NCI-H1417 treated with DMSO at 0.1 percent for 48 hours (cell line): Measurements from ENCODE around the gene NLRP10.
"Not testable (repeated sequence)": the region's sequence is repeated elsewhere in the genome, so short reads cannot be mapped to it uniquely, and the experiment has no call there.

Experiments
- DNase-seq: peaks from one replicate; lab custom pipeline; 2025; lab: John Stamatoyannopoulos, UW

NLRP10 gene, protein sequence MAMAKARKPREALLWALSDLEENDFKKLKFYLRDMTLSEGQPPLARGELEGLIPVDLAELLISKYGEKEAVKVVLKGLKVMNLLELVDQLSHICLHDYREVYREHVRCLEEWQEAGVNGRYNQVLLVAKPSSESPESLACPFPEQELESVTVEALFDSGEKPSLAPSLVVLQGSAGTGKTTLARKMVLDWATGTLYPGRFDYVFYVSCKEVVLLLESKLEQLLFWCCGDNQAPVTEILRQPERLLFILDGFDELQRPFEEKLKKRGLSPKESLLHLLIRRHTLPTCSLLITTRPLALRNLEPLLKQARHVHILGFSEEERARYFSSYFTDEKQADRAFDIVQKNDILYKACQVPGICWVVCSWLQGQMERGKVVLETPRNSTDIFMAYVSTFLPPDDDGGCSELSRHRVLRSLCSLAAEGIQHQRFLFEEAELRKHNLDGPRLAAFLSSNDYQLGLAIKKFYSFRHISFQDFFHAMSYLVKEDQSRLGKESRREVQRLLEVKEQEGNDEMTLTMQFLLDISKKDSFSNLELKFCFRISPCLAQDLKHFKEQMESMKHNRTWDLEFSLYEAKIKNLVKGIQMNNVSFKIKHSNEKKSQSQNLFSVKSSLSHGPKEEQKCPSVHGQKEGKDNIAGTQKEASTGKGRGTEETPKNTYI

DNA sequence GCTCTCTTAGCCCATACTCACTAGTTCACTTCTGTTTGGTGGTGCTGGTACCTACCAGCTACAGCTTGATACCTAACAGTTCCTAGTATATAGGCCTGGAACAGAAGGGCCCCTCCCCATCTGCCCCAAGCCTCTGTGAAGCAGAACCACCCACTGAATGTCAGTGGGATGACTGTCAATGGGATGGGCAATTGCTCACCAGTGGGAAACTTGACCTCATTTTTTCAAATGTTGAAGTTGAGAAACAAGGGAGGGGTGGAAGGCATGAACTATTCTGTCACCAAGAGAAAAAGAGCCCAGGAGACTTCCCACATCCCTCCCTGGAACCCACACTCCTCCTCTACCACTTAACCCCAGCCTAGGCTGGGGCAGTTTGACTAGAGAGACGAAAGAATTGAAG lies at the start of gene NLRP10:
TSS of gene NLRP10 (minus strand) at position 62 of the 400 bp plus-strand sequence. CDS start 1,952 bp downstream, outside the sequence.
- DNase-seq, result no peak

DNA sequence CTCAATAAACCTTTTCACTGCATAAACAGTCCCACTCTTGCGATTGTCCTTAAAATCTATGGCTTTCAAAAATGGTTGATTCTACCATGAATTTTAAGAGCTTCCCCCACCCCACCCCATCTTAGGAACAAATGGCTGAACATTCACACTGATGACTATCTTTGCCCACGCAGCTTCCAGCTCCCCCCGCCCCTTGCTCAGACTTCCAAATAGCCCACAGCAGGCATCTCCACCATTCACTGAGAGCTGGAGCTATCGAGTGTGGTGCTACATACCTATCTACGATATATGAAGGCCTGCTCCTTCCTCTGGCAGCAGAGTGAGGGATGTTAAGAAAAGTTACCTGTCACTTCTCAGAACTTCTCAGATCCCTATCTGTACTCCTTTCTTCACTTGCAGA lies 48.6 kb upstream of the NLRP10 start:
- no peak for DNase-seq

DNA sequence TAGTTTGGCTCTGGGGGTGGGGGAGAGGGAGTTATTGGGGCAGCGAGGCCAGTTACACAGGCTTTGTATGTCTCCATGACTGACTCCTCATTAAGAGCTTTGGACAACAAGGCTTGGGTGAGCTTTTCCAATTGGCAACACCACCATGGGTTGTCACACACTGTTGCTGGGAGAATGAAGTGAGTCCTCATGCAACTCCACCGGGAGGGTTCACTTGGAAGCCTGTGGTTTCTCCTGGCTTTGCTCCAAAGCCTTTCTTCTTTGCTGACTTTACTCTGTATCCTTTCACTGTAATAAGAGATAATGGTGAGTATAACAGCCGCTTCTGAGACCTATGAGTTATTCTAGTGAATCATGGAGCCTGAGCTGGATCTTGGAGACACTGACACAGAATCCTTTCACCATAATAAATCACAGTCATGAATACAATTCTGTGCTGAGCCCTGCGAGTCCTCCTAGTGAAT lies 46.8 kb upstream of the NLRP10 start:
- no peak for DNase-seq

DNA sequence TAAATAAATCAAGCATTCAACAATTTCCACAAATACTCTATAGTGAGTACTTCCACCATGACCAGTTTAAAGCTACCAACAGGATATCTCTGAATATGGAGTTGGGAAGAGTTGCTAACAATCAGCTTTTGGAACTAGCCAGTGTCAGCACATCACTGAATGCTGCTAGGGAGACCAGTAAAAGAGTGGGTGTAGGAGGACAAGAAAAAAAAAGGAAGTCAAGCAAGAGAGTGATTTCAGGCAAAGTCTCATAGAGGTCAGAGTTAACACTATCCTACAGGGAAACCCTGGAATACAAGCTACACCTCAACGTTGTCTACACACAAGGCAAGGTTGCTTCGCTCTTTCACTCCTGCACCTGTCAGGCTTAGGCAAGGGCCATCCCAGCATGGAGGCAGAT lies 46.1 kb upstream of the NLRP10 start:
- DNase-seq, result no peak

DNA sequence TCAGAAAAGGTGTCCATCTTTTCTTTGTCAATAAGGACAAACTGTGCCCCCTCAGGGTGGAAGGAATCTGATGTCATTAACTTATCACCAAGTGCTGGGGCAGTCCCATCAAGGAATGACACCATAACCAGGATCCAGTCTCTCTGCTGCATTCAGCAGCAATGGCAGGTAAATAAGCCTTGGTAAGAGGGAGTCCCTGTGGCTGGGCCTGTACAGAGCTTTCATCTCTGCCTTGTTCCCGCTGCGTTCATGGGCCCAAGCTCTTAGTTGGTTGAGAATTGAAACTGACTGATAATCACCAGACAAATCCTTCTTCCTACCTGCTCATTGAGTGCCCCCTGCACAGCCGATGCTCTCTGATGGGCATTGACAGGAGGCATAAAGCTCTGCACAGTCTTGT lies 44.6 kb upstream of the NLRP10 start:
- no peak for DNase-seq

DNA sequence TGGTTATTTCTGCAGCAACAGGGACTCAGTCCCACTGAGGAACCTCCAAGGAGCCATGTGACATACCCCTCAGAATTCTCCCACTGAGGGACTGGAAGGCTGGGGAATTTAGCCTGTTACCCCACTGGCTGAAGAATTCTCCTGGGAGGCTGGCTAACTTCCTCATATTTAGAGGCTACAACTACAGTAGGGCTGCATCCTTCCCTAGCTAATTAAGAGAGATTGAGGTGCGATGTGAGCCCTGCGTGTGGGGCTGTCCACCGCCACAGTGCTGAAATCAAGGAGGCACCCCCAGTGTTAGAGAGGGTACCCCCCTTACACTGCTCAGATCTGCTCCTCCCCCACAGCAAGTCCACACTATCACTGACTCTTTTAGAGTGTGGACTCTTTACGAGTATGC lies 43.0 kb upstream of the NLRP10 start:
- DNase-seq, result no peak

DNA sequence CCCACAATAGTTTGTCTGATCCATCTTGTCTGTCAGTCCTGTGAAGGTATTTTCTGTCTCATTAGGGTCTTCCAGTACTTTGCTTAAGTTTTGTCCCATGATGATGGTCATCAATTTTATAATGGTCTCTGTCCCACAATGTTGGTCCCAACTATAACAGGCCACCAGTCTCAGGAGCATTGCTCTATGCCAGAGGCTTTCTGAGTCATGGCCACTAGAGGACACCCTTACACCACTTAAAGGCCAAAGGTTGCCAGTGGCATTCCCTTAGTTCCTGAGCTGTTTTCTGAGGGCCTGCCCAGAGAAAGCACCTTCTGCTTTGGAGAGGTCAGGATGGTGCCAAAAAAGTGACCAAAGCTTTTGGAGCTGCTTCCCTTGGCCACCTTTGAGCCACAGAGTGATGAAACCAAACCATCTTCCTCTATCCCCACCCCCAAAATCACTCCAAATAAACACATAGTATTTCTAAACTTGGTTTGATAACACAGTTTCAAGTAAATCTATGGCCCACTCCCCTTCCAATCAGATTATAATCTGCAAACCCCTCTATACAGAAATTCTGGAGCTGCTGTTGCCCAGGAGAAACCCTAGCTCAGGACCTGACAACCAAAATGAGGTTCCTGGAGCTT lies 41.2 kb upstream of the NLRP10 start:
- DNase-seq, result no peak

DNA sequence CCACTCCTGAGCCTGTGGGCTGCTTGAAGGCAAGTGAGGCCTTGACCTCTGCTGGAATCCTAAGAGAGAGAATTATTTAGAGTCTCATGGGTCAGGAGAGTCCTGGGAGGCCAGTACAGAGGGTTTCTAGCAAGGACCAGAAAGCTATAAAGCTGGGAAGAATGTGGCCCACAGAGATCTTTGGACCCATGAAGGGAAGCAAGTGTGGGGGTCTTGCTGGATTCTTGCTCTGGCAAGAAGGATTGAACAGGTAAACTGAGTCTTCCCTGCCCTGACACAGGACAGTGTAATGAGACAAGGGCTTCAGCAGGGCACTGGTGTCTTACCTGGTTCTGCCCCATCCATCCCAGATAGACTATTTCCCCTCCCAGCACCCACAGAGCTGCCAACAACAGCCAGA lies 40.3 kb upstream of the NLRP10 start:
- no peak for DNase-seq

DNA sequence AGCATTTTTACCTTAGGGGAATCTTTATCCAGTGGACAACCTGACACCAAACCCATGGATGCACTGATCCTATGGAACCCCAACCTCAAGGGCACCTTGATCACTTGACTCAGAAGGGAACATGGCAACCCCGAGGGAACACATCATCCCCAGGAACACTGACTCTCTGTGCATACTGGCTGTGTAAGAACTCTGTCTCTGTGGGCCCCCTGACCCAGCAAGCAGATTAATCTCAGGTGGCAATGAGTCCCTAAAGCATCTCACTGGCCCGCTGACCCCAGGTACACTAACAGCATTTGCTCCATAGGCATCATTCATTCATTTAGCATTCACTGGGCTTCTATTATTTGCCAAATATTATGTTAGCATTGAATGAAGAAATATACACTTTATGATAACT lies 38.8 kb upstream of the NLRP10 start:
- DNase-seq, result no peak

DNA sequence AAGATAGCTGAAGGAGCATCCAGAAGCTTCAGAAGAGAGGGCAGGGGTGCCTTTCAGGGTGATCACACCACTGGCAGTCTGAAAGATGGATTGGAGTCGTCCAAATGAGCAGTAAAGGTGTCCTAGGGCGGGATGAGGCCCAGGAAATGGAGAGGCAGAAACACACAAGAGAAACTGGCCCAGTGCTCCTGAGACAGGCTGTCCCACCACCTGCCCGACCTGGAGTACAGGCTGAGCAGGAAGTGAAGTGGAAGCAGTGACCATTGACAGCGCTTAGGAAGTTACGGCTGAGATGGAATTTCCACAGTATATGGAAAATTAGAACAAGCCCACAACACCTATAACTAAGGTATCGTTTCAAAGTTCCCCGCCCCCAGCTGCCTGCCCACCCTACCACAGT lies 37.9 kb upstream of the NLRP10 start:
- no peak for DNase-seq

DNA sequence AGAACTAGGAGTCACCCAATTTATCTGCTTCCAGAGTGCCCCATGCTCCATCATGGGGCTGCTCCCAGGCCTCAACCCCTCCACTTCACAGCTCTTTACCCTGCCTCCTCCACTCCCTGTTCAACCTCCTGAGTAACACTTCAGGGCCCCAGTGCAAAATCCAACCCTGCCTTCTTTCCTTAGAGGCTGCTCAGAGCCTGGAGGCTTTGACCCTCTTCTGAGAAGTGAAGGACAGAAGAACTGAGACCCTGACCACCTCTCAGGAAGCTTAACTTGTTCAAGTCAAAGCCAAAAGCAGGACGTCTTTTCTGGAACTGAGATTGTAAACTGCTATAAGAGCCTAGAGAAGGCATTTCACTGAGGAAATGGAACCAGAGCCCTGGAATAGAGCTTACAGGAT lies 37.4 kb upstream of the NLRP10 start:
- DNase-seq, result no peak

DNA sequence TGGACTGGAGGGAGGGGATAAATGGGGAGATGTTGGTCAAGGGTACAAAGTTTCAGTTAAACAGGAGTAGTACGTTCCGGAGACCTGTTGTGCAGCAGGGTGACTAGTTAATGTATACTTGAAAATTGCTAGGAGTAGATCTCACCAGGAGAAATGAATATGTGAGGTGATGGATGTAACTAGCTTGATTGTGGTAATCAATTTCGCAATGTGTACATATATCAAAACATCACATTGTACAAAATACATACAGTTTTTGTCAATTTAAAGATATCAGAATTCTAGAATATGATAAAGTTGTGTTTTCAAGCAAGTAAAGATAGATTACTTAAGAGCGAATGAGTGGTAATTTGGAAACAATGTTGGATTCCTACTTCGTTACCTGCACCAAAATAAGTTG lies 35.1 kb upstream of the NLRP10 start:
- DNase-seq, result no peak

DNA sequence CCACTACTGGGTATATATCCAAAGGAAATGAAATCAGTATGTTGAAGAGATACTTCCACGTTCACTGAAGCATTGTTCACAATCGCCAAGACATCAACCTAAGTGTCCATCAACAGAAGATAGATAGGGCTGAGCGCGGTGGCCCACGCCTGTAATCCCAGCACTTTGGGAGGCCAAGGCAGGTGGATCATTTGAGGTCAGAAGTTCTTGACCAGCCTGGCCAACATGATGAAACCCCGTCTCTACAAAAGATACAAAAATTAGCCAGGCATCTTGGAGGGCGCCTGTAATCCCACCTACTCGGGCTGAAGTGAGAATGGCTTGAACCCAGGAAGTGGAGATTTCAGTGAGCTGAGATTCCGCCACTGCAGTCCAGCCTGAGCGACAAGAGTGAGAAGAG lies 34.5 kb upstream of the NLRP10 start:
- DNase-seq, result no peak

DNA sequence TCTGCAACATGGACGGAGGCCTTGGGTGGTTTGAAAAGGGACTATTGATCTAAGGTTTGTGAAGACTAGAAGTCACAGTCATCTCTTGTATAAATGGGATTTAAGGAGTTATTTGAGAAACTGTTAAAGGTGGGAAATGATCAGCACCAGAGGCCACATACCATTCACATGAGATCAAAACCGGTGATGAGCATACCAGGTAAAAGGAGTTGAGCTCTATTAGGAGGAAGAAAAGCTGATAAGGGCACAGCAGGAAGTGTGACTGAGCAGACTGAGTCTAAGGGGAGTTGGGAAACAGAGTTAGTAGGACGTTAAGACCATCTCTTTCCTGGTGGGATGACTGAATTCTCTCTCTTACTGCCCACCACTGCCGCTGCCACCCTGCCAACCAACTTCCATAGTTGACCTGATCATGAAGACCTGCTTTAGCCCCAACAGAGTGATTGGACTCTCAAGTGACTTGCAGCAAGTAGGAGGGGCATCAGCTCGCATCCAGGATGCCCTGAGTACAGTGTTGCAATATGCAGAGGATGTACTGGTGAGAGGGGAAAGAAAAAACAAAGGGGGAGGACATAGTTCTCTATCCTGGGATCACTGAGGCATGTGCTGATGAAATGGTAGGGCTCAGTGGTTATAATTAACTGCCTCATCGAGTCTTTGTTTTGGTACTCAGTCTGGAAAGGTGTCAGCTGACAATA lies 29.5 kb upstream of the NLRP10 start:
- DNase-seq, result no peak

DNA sequence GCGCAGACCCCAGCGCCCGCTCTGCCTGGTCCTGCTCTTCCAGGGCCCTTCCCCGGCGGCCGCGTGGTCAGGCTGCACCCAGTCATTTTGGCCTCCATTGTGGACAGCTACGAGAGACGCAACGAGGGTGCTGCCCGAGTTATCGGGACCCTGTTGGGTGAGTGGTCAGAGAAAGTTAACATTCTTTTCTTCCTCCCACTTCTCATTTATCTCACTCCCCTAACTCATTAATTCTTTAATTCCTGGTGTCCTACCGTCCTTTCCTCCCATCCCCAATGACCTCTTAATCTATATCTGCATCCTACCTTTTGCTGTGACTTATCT lies 22.3 kb upstream of the NLRP10 start:
- DNase-seq, result not testable (repeated sequence)

DNA sequence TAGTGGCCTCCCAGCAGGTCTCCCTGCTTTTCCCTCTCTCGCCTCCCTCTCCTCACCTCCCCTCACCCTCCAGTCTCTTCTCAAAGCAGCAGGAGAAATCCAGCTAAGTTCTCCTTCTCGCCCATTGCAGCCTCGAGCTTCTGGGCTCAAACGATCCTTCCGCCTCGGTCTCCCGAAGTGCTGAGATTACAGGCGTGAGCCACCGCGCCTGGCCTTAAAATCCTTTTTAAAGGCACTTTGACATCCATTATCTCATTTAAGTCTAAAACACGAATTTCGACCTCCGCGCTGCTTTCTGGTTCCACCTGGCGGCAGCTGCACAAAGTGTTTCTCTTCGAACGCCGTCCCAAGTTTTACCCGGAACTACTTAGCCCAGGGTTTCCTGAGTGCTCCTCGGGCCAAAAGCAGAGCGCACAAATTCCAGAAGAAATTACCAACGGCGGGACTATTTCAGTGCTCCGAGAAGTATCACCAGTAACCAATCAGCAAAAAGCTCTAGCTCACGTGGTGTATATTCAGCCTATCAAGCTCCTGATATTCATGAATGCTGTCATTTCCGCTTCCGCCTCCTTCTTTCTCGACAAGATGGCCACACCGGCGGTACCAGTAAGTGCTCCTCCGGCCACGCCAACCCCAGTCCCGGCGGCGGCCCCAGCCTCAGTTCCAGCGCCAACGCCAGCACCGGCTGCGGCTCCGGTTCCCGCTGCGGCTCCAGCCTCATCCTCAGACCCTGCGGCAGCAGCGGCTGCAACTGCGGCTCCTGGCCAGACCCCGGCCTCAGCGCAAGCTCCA lies 21.7 kb upstream of the NLRP10 start, which contains the start of gene EIF3F:
TSS of gene EIF3F (plus strand) at position 570 of the 792 bp plus-strand sequence. CDS start at position 586, 16 bp downstream.
- peak; percentile 98 for DNase-seq

DNA sequence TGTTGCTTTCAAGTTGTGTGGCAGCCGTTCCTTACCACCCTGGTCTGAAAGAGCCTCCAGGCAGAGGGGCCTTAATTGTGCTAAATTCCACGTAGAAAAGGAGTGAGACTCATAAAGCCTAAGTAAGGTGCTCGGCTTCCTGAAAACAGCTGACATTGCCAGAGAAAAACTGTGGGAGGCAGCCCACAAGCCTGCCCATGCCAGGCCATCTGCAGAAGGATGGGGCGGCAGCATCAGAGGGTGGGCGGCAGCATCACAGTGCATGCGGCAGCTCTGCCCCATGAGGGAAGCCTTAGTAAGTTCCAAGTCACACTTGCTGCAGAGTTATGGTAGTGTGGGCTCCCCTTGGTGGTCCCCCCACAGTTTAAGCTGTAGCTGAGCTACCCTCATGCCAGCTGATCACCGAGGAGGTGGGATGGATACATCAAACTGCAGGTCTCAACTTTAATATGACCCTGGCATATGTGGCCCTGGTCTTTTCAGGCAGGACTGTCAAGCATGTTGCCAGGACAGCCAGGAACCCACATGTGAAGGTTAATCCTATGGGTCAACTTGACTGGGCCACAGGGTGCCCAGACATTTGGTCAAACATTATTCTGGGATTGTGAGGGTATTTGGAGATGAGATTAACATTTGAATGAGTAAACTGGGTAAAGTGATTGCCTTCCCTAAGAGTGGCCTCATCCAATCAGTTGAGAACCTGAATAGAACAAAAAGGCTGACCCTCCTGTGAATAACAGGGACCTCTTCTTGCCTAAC lies 18.8 kb upstream of the NLRP10 start:
- no peak for DNase-seq

DNA sequence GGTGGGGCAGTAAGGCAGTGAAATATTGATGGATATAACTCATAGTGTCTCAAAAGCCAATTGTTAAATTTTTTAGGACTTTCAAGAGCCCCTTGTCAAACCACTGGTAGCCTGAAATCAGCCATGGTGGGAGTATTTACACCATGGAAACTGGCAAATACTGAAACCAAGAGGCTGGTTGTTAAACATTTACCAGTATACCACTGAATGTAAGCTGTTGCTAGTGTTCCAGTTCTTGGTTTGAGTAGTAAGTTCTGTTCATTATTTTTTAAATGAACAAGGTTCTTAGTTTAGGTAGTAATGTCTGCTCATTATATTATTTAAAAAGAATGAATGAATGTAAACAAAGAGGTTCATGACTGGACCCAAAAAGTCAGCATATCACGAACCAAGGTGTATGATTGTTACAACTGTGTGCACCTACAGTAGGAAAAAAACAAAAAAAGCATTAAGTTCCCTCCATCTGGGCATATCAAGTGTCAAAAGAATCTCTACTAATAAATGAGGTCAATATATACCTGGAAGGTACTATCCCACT lies 17.4 kb upstream of the NLRP10 start:
- no peak for DNase-seq

DNA sequence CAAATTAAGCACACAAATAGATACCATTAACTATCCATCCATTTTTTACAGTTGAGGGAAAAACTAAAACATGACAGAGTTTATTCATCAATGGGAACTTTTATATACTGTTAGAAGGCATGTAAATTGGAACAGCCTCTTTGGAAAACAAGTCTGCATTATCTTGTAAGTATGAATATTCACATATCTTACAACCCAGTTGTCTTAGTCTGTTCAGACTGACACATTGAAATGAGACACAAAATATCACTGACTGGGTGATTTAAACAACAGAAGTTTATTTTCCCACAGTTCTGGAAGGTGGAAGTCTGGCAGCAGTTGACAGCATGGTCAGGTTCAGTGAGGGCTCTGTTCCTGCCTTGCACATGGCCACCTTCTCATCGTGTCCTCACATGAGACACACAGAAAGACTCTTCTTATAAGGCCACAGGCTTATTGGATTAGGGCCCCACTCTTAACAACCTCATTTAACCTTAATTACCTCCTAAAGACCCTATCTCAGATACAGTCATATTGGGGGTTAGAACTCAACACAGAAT lies 16.4 kb upstream of the NLRP10 start:
- no peak for DNase-seq

DNA sequence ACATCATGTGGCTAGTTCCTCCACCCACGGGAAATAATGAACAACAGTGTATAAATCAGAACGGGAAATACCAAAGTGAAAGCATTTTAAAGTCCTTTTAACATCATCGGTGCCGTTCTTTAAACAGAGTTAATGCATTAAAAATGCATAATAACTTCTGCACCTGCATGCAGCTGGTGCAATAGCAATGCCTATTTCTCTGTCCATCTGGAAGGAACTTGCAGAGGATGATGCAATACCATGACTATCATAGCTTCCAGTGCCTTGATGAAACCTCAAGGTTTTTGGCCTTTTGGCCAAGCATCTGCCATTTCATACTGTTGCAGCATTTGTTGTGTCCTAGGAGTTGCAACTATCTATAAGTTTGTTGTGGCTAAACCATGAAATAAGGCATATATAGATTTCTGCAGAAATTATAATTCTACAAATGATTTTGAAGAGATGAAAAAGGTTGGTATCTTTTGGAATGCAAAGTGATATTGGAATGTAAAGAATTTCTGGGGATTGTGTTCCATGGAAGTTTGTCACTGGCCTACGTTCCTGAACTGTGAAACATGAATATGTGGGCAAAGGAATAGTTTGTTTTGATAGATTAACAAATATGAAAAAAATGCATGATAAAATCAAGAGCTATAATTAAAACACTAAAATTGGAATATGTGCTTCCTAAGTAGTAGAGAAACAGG lies 12.1 kb upstream of the NLRP10 start:
- no peak for DNase-seq
